ENCODE measurements around the gene ODAM. TPM values are rescaled to one million over a fixed set of nuclear protein-coding genes. Genes with fewer than 3 reads are reported as not detected.
"Not testable (repeated sequence)": the region's sequence is repeated elsewhere in the genome, so short reads cannot be mapped to it uniquely, and the experiment has no call there.

ODAM gene
- total RNA-seq: not detected

- no peak for DNase-seq (ENCODE audit: low spot score)
Observed at GRCh38 chr4:70195425-70195824, at the start of gene ODAM. Gene ODAM, plus strand, starts transcription at chr4:70195725. Its CDS starts 819 bp downstream, at chr4:70196544.

GRCh38 chr4:70151271-70151670 lies 44.3 kb upstream of the ODAM start:
- DNase-seq (ENCODE audit: low spot score): no peak

GRCh38 chr4:70152088-70152487 lies 43.4 kb upstream of the ODAM start:
- DNase-seq (ENCODE audit: low spot score): no peak

GRCh38 chr4:70153937-70154336 lies 41.6 kb upstream of the ODAM start, which contains the start of gene PRR27:
Gene PRR27, plus strand, starts transcription at chr4:70154237. Its CDS starts 139 bp downstream, at chr4:70154376.
- DNase-seq (ENCODE audit: low spot score): no peak

GRCh38 chr4:70158576-70158975 lies 36.9 kb upstream of the ODAM start:
- DNase-seq (ENCODE audit: low spot score): no peak

- DNase-seq (ENCODE audit: low spot score): no peak
Observed at GRCh38 chr4:70177090-70177489, 18.4 kb upstream of the ODAM start.

GRCh38 chr4:70178075-70178660 lies 17.4 kb upstream of the ODAM start:
- no peak for DNase-seq (ENCODE audit: low spot score)

- no peak for DNase-seq (ENCODE audit: low spot score)
Observed at GRCh38 chr4:70179811-70180210, 15.7 kb upstream of the ODAM start.

- no peak for DNase-seq (ENCODE audit: low spot score)
Observed at GRCh38 chr4:70181864-70182263, 13.7 kb upstream of the ODAM start.

- DNase-seq (ENCODE audit: low spot score): no peak
Observed at GRCh38 chr4:70182517-70183167, 12.9 kb upstream of the ODAM start.

- no peak for DNase-seq (ENCODE audit: low spot score)
Observed at GRCh38 chr4:70183168-70183939, 12.2 kb upstream of the ODAM start.

GRCh38 chr4:70183940-70184246 lies 11.6 kb upstream of the ODAM start:
- no peak for DNase-seq (ENCODE audit: low spot score)

GRCh38 chr4:70187216-70187615 lies 8.3 kb upstream of the ODAM start:
- DNase-seq (ENCODE audit: low spot score): no peak

- no peak for DNase-seq (ENCODE audit: low spot score)
Observed at GRCh38 chr4:70190579-70190978, 4.9 kb upstream of the ODAM start.

- DNase-seq (ENCODE audit: low spot score): no peak
Observed at GRCh38 chr4:70191647-70192046, 3.9 kb upstream of the ODAM start.

GRCh38 chr4:70192895-70193294 lies 2.6 kb upstream of the ODAM start:
- no peak for DNase-seq (ENCODE audit: low spot score)

GRCh38 chr4:70196857-70197256 lies 1.3 kb downstream of the ODAM start:
- no peak for DNase-seq (ENCODE audit: low spot score)

GRCh38 chr4:70197842-70198241 lies 2.3 kb downstream of the ODAM start:
- peak; percentile 61 for DNase-seq (ENCODE audit: low spot score)

- DNase-seq (ENCODE audit: low spot score): no peak
Observed at GRCh38 chr4:70203601-70204000, 8.1 kb downstream of the ODAM start.

- DNase-seq (ENCODE audit: low spot score): not testable (repeated sequence)
Observed at GRCh38 chr4:70212752-70213151, 17.2 kb downstream of the ODAM start.

GRCh38 chr4:70216109-70216508 lies 20.6 kb downstream of the ODAM start:
- not testable (repeated sequence) for DNase-seq (ENCODE audit: low spot score)

GRCh38 chr4:70216550-70216949 lies 21.0 kb downstream of the ODAM start:
- DNase-seq (ENCODE audit: low spot score): not testable (repeated sequence)

- DNase-seq (ENCODE audit: low spot score): not testable (repeated sequence)
Observed at GRCh38 chr4:70221389-70221788, 25.9 kb downstream of the ODAM start.
